Psoas muscle (tissue), 8 donors: ENCODE measurements around the gene FPR2. TPM values are rescaled to one million over a fixed set of nuclear protein-coding genes. Genes with fewer than 3 reads are reported as not detected.
"Not testable (repeated sequence)": the region's sequence is repeated elsewhere in the genome, so short reads cannot be mapped to it uniquely, and the experiment has no call there.

Experiments used
- ATAC-seq, 4 donors: fragments of 200-7000 bp; cut with Tn5 transposase; one replicate each; pipeline ENCODE4 v1.9.1; 2020; ENCODE audit warnings: moderate library complexity in 3 of 4, mild to moderate bottlenecking in 2 of 4
- DNase-seq, 2 donors: peaks; one replicate each; pipeline ENCODE4 v3.0.0-alpha.2; 2020
- H3K27ac ChIP-seq: fragments of 200-600 bp; one replicate; pipeline ENCODE4 v1.8.0; 2022
- H3K27me3 ChIP-seq, 3 donors: fragments of 200-600 bp in 1 of 3; one replicate each; pipeline versions ENCODE4 v1.6.1 to v1.8.0; 2013 to 2022; ENCODE audit warnings: low read length in 2 of 3, mild to moderate bottlenecking in 2 of 3, moderate library complexity in 1 of 3; ENCODE audit not compliant: insufficient read depth in 3 of 3
- H3K36me3 ChIP-seq, 2 donors: fragments of 200-600 bp in 1 of 2; one replicate each; pipeline versions ENCODE4 v1.6.1 to v1.8.0; 2013 to 2022; ENCODE audit warnings: low read depth in 1 of 2, mild to moderate bottlenecking in 1 of 2, moderate library complexity in 1 of 2; ENCODE audit not compliant: insufficient read depth in 1 of 2
- H3K4me1 ChIP-seq: fragments of 200-600 bp; one replicate; pipeline ENCODE4 v1.8.0; 2022
- H3K4me3 ChIP-seq: fragments of 200-600 bp; one replicate; pipeline ENCODE4 v1.8.0; 2022; ENCODE audit warnings: mild to moderate bottlenecking
- H3K9me3 ChIP-seq: fragments of 200-600 bp; one replicate; pipeline ENCODE4 v1.8.0; 2022
- CTCF ChIP-seq: fragments of 200-600 bp; IDR thresholded peaks from one replicate; pipeline ENCODE4 v1.8.0; 2022; ENCODE audit warnings: antibody characterized with exemption
- WGBS, 3 donors: extraction: QIAGEN DNeasy Blood & Tissue Kit; methylation state at CpG; one replicate each; pipeline versions ENCODE4 v1.1.6 to v1.1.7; 2013; 5-methylcytosine and 5-hydroxymethylcytosine counted together
- intact Hi-C, 2 donors: fragments of 100-400 bp; cut with DNase I; formaldehyde crosslinking; loops; one replicate each; pipeline versions ENCODE4 v1.11.0 to v1.14.2; 2022
- polyA plus RNA-seq, 3 donors: library from polyadenylated mRNA; stranded (reverse); fragments of 200-250 nt; gene quantifications; one replicate each; pipeline ENCODE4 v1.2.3, GENCODE V29; 2013
- total RNA-seq, 4 donors: library from RNA; stranded (reverse); fragmentation: NEBNext Ultra II Directional in 2 of 4; extraction: Animal tissue kit (Norgen Biotek cat#: 25700) in 2 of 4; gene quantifications; one replicate each; pipeline versions ENCODE4 v1.2.1 to v1.2.4, GENCODE V29; 2021 to 2023
- donor health status: healthy with polysubstance abuse.
- donor health status: DM: no; HTN: no; CAD: no; lungs with moderate emphysema.
- donor health status: Bipolar disorder and iron deficiency.
- donor health status: healthy.
- donor health status: DM: yes; HTN: yes; CAD: no.
- donor health status: DM: no; HTN: no; CAD: no.
- donor health status: DM: no; HTN: no; CAD: no.
- donor health status: DM: yes; HTN: yes; CAD: no.

Gene FPR2
- total and polyA plus RNA-seq, 7 donors, result 0.06 to 0.98 (median 0.30) TPM

- Histone ChIP-seq H3K27ac (no peak overlapping the region), H3K36me3 (no peaks in the 10 kb centered on the region), H3K4me1 (no peaks in the 10 kb centered on the region), H3K4me3 (no peak overlapping the region), H3K27me3 (peaks cover 0 to 4% (median 0%) of the 10 kb centered on the region in 3 donors), H3K9me3 (no peaks in the 10 kb centered on the region)
- no peak for TF ChIP-seq CTCF
- 57 to 67% (median 67%) methylated on average over 10 of the region's 10 CpGs for WGBS, 3 donors
- intact Hi-C loops, result no loop called here
- no peak for DNase-seq
- ATAC-seq, result no peak
Measured at GRCh38 chr19:51771376-51772130, 10.6 kb downstream of the FPR2 start.

GRCh38 chr19:51772977-51773376 lies 12.0 kb downstream of the FPR2 start:
- Histone ChIP-seq H3K4me3 (no peak overlapping the region), H3K27ac (no peak overlapping the region), H3K36me3 (no peaks in the 10 kb centered on the region), H3K4me1 (no peaks in the 10 kb centered on the region), H3K9me3 (no peaks in the 10 kb centered on the region), H3K27me3 (peaks cover 0 to 4% (median 0%) of the 10 kb centered on the region in 3 donors)
- 52 to 63% (median 57%) methylated on average over 6 of the region's 6 CpGs for WGBS, 3 donors
- ATAC-seq (no peak), DNase-seq (no peak)
- intact Hi-C loops, result no loop called here
- TF ChIP-seq CTCF, result no peak

- H3K27ac ChIP-seq, H3K4me1 ChIP-seq, ATAC-seq, H3K9me3 ChIP-seq, DNase-seq, H3K4me3 ChIP-seq, H3K36me3 ChIP-seq: not testable (repeated sequence)
- 90 to 96% (median 93%) methylated on average over 1 of the region's 1 CpG for WGBS, 3 donors
- peaks cover 0 to 19% (median 0%) of the 10 kb centered on the region in 3 donors for H3K27me3 ChIP-seq
- intact Hi-C loops, result loop anchor here in 1 of 2 donors (5.0 kb wide), 1 partner anchor 304 kb away; no protein-coding TSS in a partner anchor
Measured at GRCh38 chr19:51776561-51776960, 15.6 kb downstream of the FPR2 start.

GRCh38 chr19:51777570-51778462 lies 16.8 kb downstream of the FPR2 start:
- intact Hi-C loops, result loop anchor here in 1 of 2 donors (5.0 kb wide), 1 partner anchor 306 kb away; no protein-coding TSS in a partner anchor
- H3K4me3 ChIP-seq, result no peak overlapping the region
- WGBS, 3 donors, result 28 to 31% (median 29%) methylated on average over 23 of the region's 23 CpGs

More at GRCh38 chr19:51777570-51778462, 16.8 kb downstream of the FPR2 start:
- H3K36me3 ChIP-seq, result no peaks in the 10 kb centered on the region
- TF ChIP-seq CTCF, result peak; percentile 68
- peaks cover 0 to 19% (median 0%) of the 10 kb centered on the region in 3 donors for H3K27me3 ChIP-seq
- no peak overlapping the region for H3K27ac ChIP-seq
- no peaks in the 10 kb centered on the region for H3K9me3 ChIP-seq
- DNase-seq (peak; percentile 44 to 68), ATAC-seq (peak in 3 of 4 donors; percentile 47 to 59 (median 58))
- H3K4me1 ChIP-seq, result no peaks in the 10 kb centered on the region
